ENCODE results near the gene ZDHHC12. TPM values are rescaled to one million over a fixed set of nuclear protein-coding genes. Genes with fewer than 3 reads are reported as not detected.
A peak's percentile ranks its signal among the peaks of the same experiment; 100 is the strongest.

The ZDHHC12 gene
- total and polyA plus RNA-seq, 5 donors from 2014 or later: 25.1 to 59.8 (median 52.3) TPM

- no peaks in the 10 kb centered on the region for H3K27me3 Mint-ChIP-seq
Measured at GRCh38 chr9:128713941-128714573, 9.9 kb downstream of the ZDHHC12 start.

GRCh38 chr9:128713411-128713780 is 10.5 kb downstream of the ZDHHC12 start:
- H3K36me3 ChIP-seq (ENCODE audit: control insufficient read depth, insufficient read depth, low read length): no peaks in the 10 kb centered on the region
- no peaks in the 10 kb centered on the region for H3K36me3 Mint-ChIP-seq
- no peaks in the 10 kb centered on the region for H3K27me3 ChIP-seq (ENCODE audit: control insufficient read depth, insufficient read depth, low read length)
- no peak overlapping the region for H3K4me3 ChIP-seq (ENCODE audit: low read depth, low read length)
- no peak for ATAC-seq (ENCODE audit: low read depth in 2 of 2)
- H3K27ac ChIP-seq (ENCODE audit: insufficient read depth, low read length, poor library complexity, severe bottlenecking): no peak overlapping the region
- peaks cover 0 to 2% (median 0%) of the 10 kb centered on the region in 4 donors for H3K4me1 Mint-ChIP-seq
- no peak for DNase-seq
- no peaks in the 10 kb centered on the region for H3K9me3 Mint-ChIP-seq
- no peak overlapping the region for H3K27ac Mint-ChIP-seq
- H3K4me1 ChIP-seq (ENCODE audit: control insufficient read depth, insufficient read depth, low read length, poor library complexity, severe bottlenecking): no peaks in the 10 kb centered on the region
- no peak overlapping the region for H3K4me3 Mint-ChIP-seq
- H3K9me3 ChIP-seq (ENCODE audit: control insufficient read depth in 2 of 2, low read length in 2 of 2): no peaks in the 10 kb centered on the region
- H3K27me3 Mint-ChIP-seq: no peaks in the 10 kb centered on the region

More at GRCh38 chr9:128713941-128714573, 9.9 kb downstream of the ZDHHC12 start:
- no peaks in the 10 kb centered on the region for H3K9me3 ChIP-seq (ENCODE audit: control insufficient read depth in 2 of 2, low read length in 2 of 2)
- Mint-ChIP-seq H3K27ac (peak overlapping the region in 1 of 3 donors; percentile 46), H3K9me3 (no peaks in the 10 kb centered on the region), H3K4me3 (no peak overlapping the region), H3K36me3 (no peaks in the 10 kb centered on the region), H3K4me1 (peaks cover 0 to 2% (median 0%) of the 10 kb centered on the region in 4 donors)
- no peak overlapping the region for H3K27ac ChIP-seq (ENCODE audit: insufficient read depth, low read length, poor library complexity, severe bottlenecking)
- ATAC-seq (ENCODE audit: low read depth in 2 of 2): no peak
- no peaks in the 10 kb centered on the region for H3K27me3 ChIP-seq (ENCODE audit: control insufficient read depth, insufficient read depth, low read length)
- no peaks in the 10 kb centered on the region for H3K36me3 ChIP-seq (ENCODE audit: control insufficient read depth, insufficient read depth, low read length)
- H3K4me1 ChIP-seq (ENCODE audit: control insufficient read depth, insufficient read depth, low read length, poor library complexity, severe bottlenecking): no peaks in the 10 kb centered on the region
- DNase-seq: no peak
- H3K4me3 ChIP-seq (ENCODE audit: low read depth, low read length): no peak overlapping the region

GRCh38 chr9:128712451-128713410 is 11.2 kb downstream of the ZDHHC12 start:
- no peak for DNase-seq

GRCh38 chr9:128707446-128707845 is 16.5 kb downstream of the ZDHHC12 start:
- Histone ChIP-seq H3K27ac (ENCODE audit: insufficient read depth, low read length, poor library complexity, severe bottlenecking) (no peak overlapping the region), H3K4me1 (ENCODE audit: control insufficient read depth, insufficient read depth, low read length, poor library complexity, severe bottlenecking) (peaks cover 12% of the 10 kb centered on the region), H3K36me3 (ENCODE audit: control insufficient read depth, insufficient read depth, low read length) (no peaks in the 10 kb centered on the region), H3K9me3 (ENCODE audit: control insufficient read depth in 2 of 2, low read length in 2 of 2) (no peaks in the 10 kb centered on the region), H3K27me3 (ENCODE audit: control insufficient read depth, insufficient read depth, low read length) (no peaks in the 10 kb centered on the region), H3K4me3 (ENCODE audit: low read depth, low read length) (no peak overlapping the region)
- H3K4me1 Mint-ChIP-seq: peaks cover 0 to 6% (median 0%) of the 10 kb centered on the region in 4 donors
- no peak overlapping the region for H3K4me3 Mint-ChIP-seq
- H3K36me3 Mint-ChIP-seq: no peaks in the 10 kb centered on the region
- H3K27ac Mint-ChIP-seq: no peak overlapping the region
- H3K27me3 Mint-ChIP-seq: no peaks in the 10 kb centered on the region
- DNase-seq (no peak), ATAC-seq (ENCODE audit: low read depth in 2 of 2) (no peak)
- H3K9me3 Mint-ChIP-seq: no peaks in the 10 kb centered on the region

More at GRCh38 chr9:128712451-128713410, 11.2 kb downstream of the ZDHHC12 start:
- no peaks in the 10 kb centered on the region for H3K4me1 ChIP-seq (ENCODE audit: control insufficient read depth, insufficient read depth, low read length, poor library complexity, severe bottlenecking)
- Mint-ChIP-seq H3K4me1 (peaks cover 0 to 2% (median 0%) of the 10 kb centered on the region in 4 donors), H3K9me3 (no peaks in the 10 kb centered on the region), H3K27me3 (no peaks in the 10 kb centered on the region), H3K27ac (peak overlapping the region in 1 of 3 donors; percentile 77), H3K4me3 (no peak overlapping the region), H3K36me3 (no peaks in the 10 kb centered on the region)
- no peak overlapping the region for H3K27ac ChIP-seq (ENCODE audit: insufficient read depth, low read length, poor library complexity, severe bottlenecking)
- H3K9me3 ChIP-seq (ENCODE audit: control insufficient read depth in 2 of 2, low read length in 2 of 2): no peaks in the 10 kb centered on the region
- H3K4me3 ChIP-seq (ENCODE audit: low read depth, low read length): no peak overlapping the region
- ATAC-seq (ENCODE audit: low read depth in 2 of 2): no peak
- no peaks in the 10 kb centered on the region for H3K27me3 ChIP-seq (ENCODE audit: control insufficient read depth, insufficient read depth, low read length)
- H3K36me3 ChIP-seq (ENCODE audit: control insufficient read depth, insufficient read depth, low read length): no peaks in the 10 kb centered on the region

DNA sequence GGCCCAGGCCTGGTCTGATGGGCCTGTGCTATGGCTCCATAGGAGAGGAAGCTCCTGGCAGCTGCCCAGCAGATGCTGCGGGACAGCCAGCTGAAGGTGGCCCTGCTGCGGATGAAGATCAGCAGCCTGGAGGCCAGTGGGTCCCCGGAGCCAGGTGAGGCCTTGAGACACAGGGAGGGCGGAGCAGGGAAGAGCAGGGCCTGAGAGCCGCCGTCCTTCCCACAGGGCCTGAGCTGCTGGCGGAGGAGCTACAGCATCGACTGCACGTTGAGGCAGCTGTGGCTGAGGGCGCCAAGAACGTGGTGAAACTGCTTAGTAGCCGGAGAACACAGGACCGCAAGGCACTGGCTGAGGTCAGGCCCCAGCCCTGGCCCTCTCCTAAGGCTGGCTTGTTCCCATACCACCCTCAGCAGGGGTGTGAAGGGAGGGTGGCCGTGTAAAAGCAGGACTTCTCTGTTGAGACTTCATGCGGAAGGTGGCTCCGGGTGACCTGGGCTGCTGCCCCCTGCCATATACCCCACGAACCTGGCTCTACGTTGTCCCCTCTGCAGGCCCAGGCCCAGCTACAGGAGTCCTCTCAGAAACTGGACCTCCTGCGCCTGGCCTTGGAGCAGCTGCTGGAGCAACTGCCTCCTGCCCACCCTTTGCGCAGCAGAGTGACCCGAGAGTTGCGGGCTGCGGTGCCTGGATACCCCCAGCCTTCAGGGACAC is 17.1 kb downstream of the ZDHHC12 start:
- DNase-seq (no peak), ATAC-seq (ENCODE audit: low read depth in 2 of 2) (no peak)
- no peaks in the 10 kb centered on the region for H3K9me3 ChIP-seq (ENCODE audit: control insufficient read depth in 2 of 2, low read length in 2 of 2)
- H3K36me3 ChIP-seq (ENCODE audit: control insufficient read depth, insufficient read depth, low read length): no peaks in the 10 kb centered on the region
- Mint-ChIP-seq H3K27me3 (no peaks in the 10 kb centered on the region), H3K9me3 (no peaks in the 10 kb centered on the region), H3K36me3 (no peaks in the 10 kb centered on the region), H3K4me1 (peaks cover 0 to 9% (median 4%) of the 10 kb centered on the region in 4 donors), H3K4me3 (no peak overlapping the region), H3K27ac (no peak overlapping the region)
- no peak overlapping the region for H3K27ac ChIP-seq (ENCODE audit: insufficient read depth, low read length, poor library complexity, severe bottlenecking)
- no peaks in the 10 kb centered on the region for H3K27me3 ChIP-seq (ENCODE audit: control insufficient read depth, insufficient read depth, low read length)
- no peak overlapping the region for H3K4me3 ChIP-seq (ENCODE audit: low read depth, low read length)
- peaks cover 18% of the 10 kb centered on the region for H3K4me1 ChIP-seq (ENCODE audit: control insufficient read depth, insufficient read depth, low read length, poor library complexity, severe bottlenecking)

- Histone ChIP-seq H3K27me3 (ENCODE audit: control insufficient read depth, insufficient read depth, low read length) (no peaks in the 10 kb centered on the region), H3K4me1 (ENCODE audit: control insufficient read depth, insufficient read depth, low read length, poor library complexity, severe bottlenecking) (peaks cover 20% of the 10 kb centered on the region), H3K36me3 (ENCODE audit: control insufficient read depth, insufficient read depth, low read length) (no peaks in the 10 kb centered on the region), H3K27ac (ENCODE audit: insufficient read depth, low read length, poor library complexity, severe bottlenecking) (no peak overlapping the region), H3K9me3 (ENCODE audit: control insufficient read depth in 2 of 2, low read length in 2 of 2) (no peaks in the 10 kb centered on the region), H3K4me3 (ENCODE audit: low read depth, low read length) (no peak overlapping the region)
- Mint-ChIP-seq H3K9me3 (no peaks in the 10 kb centered on the region), H3K27me3 (no peaks in the 10 kb centered on the region), H3K4me1 (peaks cover 0 to 11% (median 6%) of the 10 kb centered on the region in 4 donors), H3K36me3 (no peaks in the 10 kb centered on the region), H3K4me3 (no peak overlapping the region), H3K27ac (no peak overlapping the region)
- no peak for ATAC-seq (ENCODE audit: low read depth in 2 of 2)
- DNase-seq: no peak
Measured at GRCh38 chr9:128706045-128706444, 17.9 kb downstream of the ZDHHC12 start.

- Histone ChIP-seq H3K27me3 (ENCODE audit: control insufficient read depth, insufficient read depth, low read length) (no peaks in the 10 kb centered on the region), H3K27ac (ENCODE audit: insufficient read depth, low read length, poor library complexity, severe bottlenecking) (no peak overlapping the region), H3K9me3 (ENCODE audit: control insufficient read depth in 2 of 2, low read length in 2 of 2) (no peaks in the 10 kb centered on the region), H3K4me1 (ENCODE audit: control insufficient read depth, insufficient read depth, low read length, poor library complexity, severe bottlenecking) (peaks cover 20% of the 10 kb centered on the region), H3K36me3 (ENCODE audit: control insufficient read depth, insufficient read depth, low read length) (no peaks in the 10 kb centered on the region), H3K4me3 (ENCODE audit: low read depth, low read length) (no peak overlapping the region)
- ATAC-seq (ENCODE audit: low read depth in 2 of 2) (no peak), DNase-seq (no peak)
- Mint-ChIP-seq H3K9me3 (no peaks in the 10 kb centered on the region), H3K36me3 (no peaks in the 10 kb centered on the region), H3K4me3 (peak overlapping the region in 1 of 4 donors; percentile 61), H3K4me1 (peaks cover 0 to 11% (median 6%) of the 10 kb centered on the region in 4 donors), H3K27me3 (no peaks in the 10 kb centered on the region), H3K27ac (no peak overlapping the region)
Measured at GRCh38 chr9:128705051-128705965, 18.6 kb downstream of the ZDHHC12 start.

Measured in CD4-positive, CD25-positive, alpha-beta regulatory T cell (primary cell).